Measurements from ENCODE around the gene IL5. TPM values are rescaled to one million over a fixed set of nuclear protein-coding genes. Genes with fewer than 3 reads are reported as not detected.
"Not testable (repeated sequence)": the region's sequence is repeated elsewhere in the genome, so short reads cannot be mapped to it uniquely, and the experiment has no call there.

IL5 gene
- total RNA-seq, 5 donors from 2014 or later (not counting 1 experiment from before 2014, with no cell fraction given), result 1.2 TPM; not detected in 4

DNA sequence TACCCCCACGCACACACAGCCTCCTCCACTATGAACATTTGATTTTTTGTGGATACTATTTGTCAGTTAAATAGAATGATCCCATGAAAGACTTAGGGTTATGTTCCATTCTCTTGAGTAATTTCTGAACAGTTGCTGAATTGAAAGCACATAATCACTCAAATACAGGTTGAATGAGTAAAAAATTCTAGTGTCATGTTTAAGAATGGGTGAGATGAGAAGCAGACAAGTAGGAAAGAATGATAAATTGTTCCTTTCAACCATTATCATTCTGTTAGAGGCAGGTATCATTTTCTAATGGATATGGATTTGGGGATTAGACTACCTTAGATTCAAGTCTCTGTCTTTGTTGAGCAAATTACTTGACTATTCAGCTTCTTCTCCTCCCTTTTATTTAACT, 32.8 kb upstream of the IL5 start:
- H3K4me3 Mint-ChIP-seq, result no peak overlapping the region
- H3K4me1 Mint-ChIP-seq, result peaks cover 0 to 3% (median 0%) of the 10 kb centered on the region in 3 donors
- Histone ChIP-seq H3K4me1 (ENCODE audit: control insufficient read depth in 1 of 2, extremely low read depth in 1 of 2, insufficient read depth in 2 of 2, low read length in 2 of 2) (no peaks in the 10 kb centered on the region), H3K4me3 (ENCODE audit: control insufficient read depth in 1 of 2, extremely low read depth in 1 of 2, low read length in 1 of 2) (no peak overlapping the region), H3K9me3 (no peaks in the 10 kb centered on the region), H3K27ac (ENCODE audit: low read length) (no peak overlapping the region), H3K36me3 (ENCODE audit: control insufficient read depth in 2 of 2, extremely low read depth in 1 of 2, insufficient read depth in 1 of 2, low read length in 1 of 2) (peaks cover 0 to 34% of the 10 kb centered on the region in 2 donors), H3K27me3 (replicated peaks in 1 of 2; ENCODE audit: control insufficient read depth in 2 of 2, extremely low read depth in 1 of 2, insufficient read depth in 2 of 2, low read length in 1 of 2) (no peaks in the 10 kb centered on the region)
- no peaks in the 10 kb centered on the region for H3K9me3 Mint-ChIP-seq
- H3K36me3 Mint-ChIP-seq, result peaks cover 52% of the 10 kb centered on the region
- H3K27ac Mint-ChIP-seq, result no peak overlapping the region
- no CpG with 5 or more reads among the region's 1 CpG for WGBS (ENCODE audit: insufficient coverage)
- ChIA-PET POLR2A (no interaction called here), CTCF (interaction anchor here in 1 of 2 donors (0.5 kb wide), 1 partner anchor 51 kb away, joined by 4 read pairs; no protein-coding TSS in a partner anchor)
- DNase-seq (no peak), ATAC-seq (replicated peaks in 1 of 4) (no peak)
- no peaks in the 10 kb centered on the region for H3K27me3 Mint-ChIP-seq

DNA sequence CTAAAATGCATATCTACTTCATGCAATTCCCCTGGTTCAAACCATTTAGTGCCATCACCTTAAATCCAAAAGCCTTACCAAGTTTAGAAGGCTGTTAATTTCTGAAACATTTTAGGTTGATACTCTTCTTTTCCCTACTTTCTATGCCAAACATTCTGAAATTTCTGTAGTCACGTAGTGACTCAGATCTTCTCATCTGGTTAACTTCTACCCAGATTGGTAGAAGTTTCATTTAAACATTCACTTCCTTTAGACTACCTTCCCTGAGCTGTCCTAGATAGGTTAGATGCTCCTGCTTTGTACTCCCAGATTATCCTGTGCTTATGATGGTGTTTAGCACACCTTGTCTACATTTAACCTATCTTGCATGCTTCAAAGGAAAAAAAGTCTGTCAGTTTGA, 23.3 kb upstream of the IL5 start:
- no peaks in the 10 kb centered on the region for H3K27me3 Mint-ChIP-seq
- H3K9me3 Mint-ChIP-seq, result peaks cover 0 to 6% (median 0%) of the 10 kb centered on the region in 3 donors
- WGBS (ENCODE audit: insufficient coverage), result no CpG with 5 or more reads among the region's 1 CpG
- H3K4me3 ChIP-seq (ENCODE audit: control insufficient read depth in 1 of 2, extremely low read depth in 1 of 2, low read length in 1 of 2), result no peak overlapping the region
- H3K27ac Mint-ChIP-seq, result no peak overlapping the region
- ATAC-seq (replicated peaks in 1 of 4) (no peak), DNase-seq (no peak)
- H3K4me3 Mint-ChIP-seq, result no peak overlapping the region
- CTCF ChIA-PET, result interaction anchor here in 1 of 2 donors (1.0 kb wide), 1 partner anchor 149 kb away, joined by 3 read pairs; no protein-coding TSS in a partner anchor
- H3K27me3 ChIP-seq (replicated peaks in 1 of 2; ENCODE audit: control insufficient read depth in 2 of 2, extremely low read depth in 1 of 2, insufficient read depth in 2 of 2, low read length in 1 of 2), result no peaks in the 10 kb centered on the region
- H3K27ac ChIP-seq (ENCODE audit: low read length), result no peak overlapping the region
- POLR2A ChIA-PET, result no interaction called here
- peaks cover 42% of the 10 kb centered on the region for H3K36me3 Mint-ChIP-seq
- H3K9me3 ChIP-seq, result no peaks in the 10 kb centered on the region
- no peaks in the 10 kb centered on the region for H3K4me1 ChIP-seq (ENCODE audit: control insufficient read depth in 1 of 2, extremely low read depth in 1 of 2, insufficient read depth in 2 of 2, low read length in 2 of 2)
- H3K4me1 Mint-ChIP-seq, result peaks cover 15 to 31% (median 17%) of the 10 kb centered on the region in 3 donors
- H3K36me3 ChIP-seq (ENCODE audit: control insufficient read depth in 2 of 2, extremely low read depth in 1 of 2, insufficient read depth in 1 of 2, low read length in 1 of 2), result peaks cover 0 to 28% of the 10 kb centered on the region in 2 donors

DNA sequence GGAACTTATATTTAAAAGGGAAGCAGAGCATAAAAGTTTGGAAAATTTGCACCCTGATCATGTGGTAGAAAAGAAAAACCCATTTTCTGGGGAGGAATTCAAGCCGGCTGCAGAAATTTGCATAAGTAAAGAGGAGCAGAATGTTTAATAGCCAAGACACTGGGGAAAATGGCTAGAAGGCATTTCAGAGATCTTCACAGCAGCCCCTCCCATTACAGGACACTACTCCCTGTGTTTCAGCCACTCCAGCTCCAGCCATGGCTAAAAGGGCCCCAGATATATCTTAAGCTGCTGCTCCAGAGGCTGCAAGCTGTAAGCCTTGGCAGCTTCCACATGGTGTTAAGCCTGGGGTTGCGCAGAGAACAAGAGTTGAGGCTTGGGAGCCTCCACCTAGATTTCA, 21.2 kb upstream of the IL5 start:
- CTCF ChIA-PET; H3K27ac Mint-ChIP-seq; H3K27me3 ChIP-seq (replicated peaks in 1 of 2; ENCODE audit: control insufficient read depth in 2 of 2, extremely low read depth in 1 of 2, insufficient read depth in 2 of 2, low read length in 1 of 2); DNase-seq; H3K4me3 ChIP-seq (ENCODE audit: control insufficient read depth in 1 of 2, extremely low read depth in 1 of 2, low read length in 1 of 2); H3K27ac ChIP-seq (ENCODE audit: low read length); H3K4me3 Mint-ChIP-seq; H3K27me3 Mint-ChIP-seq; H3K9me3 ChIP-seq; ATAC-seq (replicated peaks in 1 of 4); H3K4me1 ChIP-seq (ENCODE audit: control insufficient read depth in 1 of 2, extremely low read depth in 1 of 2, insufficient read depth in 2 of 2, low read length in 2 of 2); H3K9me3 Mint-ChIP-seq: not testable (repeated sequence)
- Mint-ChIP-seq H3K4me1 (peaks cover 7 to 25% (median 15%) of the 10 kb centered on the region in 3 donors), H3K36me3 (peaks cover 29% of the 10 kb centered on the region)
- WGBS (ENCODE audit: insufficient coverage), result 100% methylated on average over 1 of the region's 2 CpGs
- peaks cover 0 to 42% of the 10 kb centered on the region in 2 donors for H3K36me3 ChIP-seq (ENCODE audit: control insufficient read depth in 2 of 2, extremely low read depth in 1 of 2, insufficient read depth in 1 of 2, low read length in 1 of 2)
- POLR2A ChIA-PET, result interaction anchor here in 1 of 2 donors (0.6 kb wide), 1 partner anchor 1773 kb away, joined by 3 read pairs; no protein-coding TSS in a partner anchor

DNA sequence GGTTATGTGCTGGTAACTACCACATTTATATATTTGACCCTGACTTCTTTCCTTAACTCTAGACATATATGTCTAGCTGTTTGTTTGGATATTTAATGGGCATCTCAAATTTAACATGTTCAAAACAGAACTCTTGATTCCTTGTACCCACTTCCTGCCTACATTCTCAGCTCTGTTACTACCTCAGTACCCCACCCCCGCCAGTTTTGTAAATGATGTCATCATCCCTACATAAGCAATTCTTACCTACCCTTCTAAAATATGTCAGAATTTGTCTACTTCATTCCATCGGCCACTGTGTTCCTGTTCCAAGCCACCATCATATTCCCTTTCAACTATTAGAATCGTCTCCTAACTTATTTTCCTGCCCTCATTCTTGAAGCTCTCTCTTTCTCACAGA, 18.3 kb upstream of the IL5 start:
- no peak overlapping the region for H3K4me3 ChIP-seq (ENCODE audit: control insufficient read depth in 1 of 2, extremely low read depth in 1 of 2, low read length in 1 of 2)
- CTCF ChIA-PET, result interaction anchor here in 1 of 2 donors (0.6 kb wide), 1 partner anchor 12 kb away, joined by 3 read pairs; no protein-coding TSS in a partner anchor
- Mint-ChIP-seq H3K36me3 (peaks cover 10% of the 10 kb centered on the region), H3K27ac (no peak overlapping the region), H3K4me1 (peaks cover 22 to 35% (median 32%) of the 10 kb centered on the region in 3 donors), H3K4me3 (no peak overlapping the region), H3K9me3 (peaks cover 0 to 6% (median 0%) of the 10 kb centered on the region in 3 donors), H3K27me3 (no peaks in the 10 kb centered on the region)
- ATAC-seq (replicated peaks in 1 of 4), result no peak
- no peak overlapping the region for H3K27ac ChIP-seq (ENCODE audit: low read length)
- WGBS (ENCODE audit: insufficient coverage), result 82% methylated on average over 1 of the region's 3 CpGs
- DNase-seq, result peak in 14 of 35 experiments; percentile 2 to 27 (median 14)
- no peaks in the 10 kb centered on the region for H3K27me3 ChIP-seq (replicated peaks in 1 of 2; ENCODE audit: control insufficient read depth in 2 of 2, extremely low read depth in 1 of 2, insufficient read depth in 2 of 2, low read length in 1 of 2)
- POLR2A ChIA-PET, result no interaction called here
- H3K9me3 ChIP-seq, result no peaks in the 10 kb centered on the region
- peaks cover 6 to 17% of the 10 kb centered on the region in 2 experiments for H3K4me1 ChIP-seq (ENCODE audit: control insufficient read depth in 1 of 2, extremely low read depth in 1 of 2, insufficient read depth in 2 of 2, low read length in 2 of 2)
- H3K36me3 ChIP-seq (ENCODE audit: control insufficient read depth in 2 of 2, extremely low read depth in 1 of 2, insufficient read depth in 1 of 2, low read length in 1 of 2), result peaks cover 0 to 34% of the 10 kb centered on the region in 2 donors

DNA sequence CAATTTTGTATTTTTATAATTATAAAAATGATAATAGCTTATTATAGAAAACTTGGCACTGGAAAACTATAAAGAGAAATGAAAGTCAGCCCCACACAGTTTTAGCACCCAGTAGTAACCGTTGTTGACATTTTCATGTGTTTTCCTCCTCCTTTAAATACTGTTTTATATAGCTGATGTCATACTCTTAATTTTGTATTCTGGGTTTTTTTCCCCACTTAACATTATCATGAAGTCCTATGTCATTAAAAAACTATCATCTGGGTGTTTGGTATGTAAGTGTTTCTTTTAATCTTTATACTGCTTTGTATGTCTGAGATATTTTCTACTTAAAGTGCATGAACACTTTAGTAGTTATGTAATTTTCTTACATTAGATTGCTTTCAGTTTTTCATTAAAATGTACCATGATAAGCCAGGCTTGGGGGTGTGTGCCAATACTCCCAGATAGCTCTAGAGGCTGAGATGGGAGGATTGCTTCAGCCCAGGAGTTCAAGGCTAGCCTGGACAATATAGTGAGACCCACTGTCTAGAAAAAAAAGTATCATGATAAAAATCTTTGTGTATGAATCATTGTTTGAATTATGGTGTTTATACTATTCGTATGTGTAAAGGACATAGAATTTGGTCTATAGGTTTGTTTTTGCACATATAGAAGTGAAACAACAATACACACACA, 16.2 kb upstream of the IL5 start:
- CTCF ChIA-PET, result no interaction called here
- H3K27ac ChIP-seq (ENCODE audit: low read length), result no peak overlapping the region

DNA sequence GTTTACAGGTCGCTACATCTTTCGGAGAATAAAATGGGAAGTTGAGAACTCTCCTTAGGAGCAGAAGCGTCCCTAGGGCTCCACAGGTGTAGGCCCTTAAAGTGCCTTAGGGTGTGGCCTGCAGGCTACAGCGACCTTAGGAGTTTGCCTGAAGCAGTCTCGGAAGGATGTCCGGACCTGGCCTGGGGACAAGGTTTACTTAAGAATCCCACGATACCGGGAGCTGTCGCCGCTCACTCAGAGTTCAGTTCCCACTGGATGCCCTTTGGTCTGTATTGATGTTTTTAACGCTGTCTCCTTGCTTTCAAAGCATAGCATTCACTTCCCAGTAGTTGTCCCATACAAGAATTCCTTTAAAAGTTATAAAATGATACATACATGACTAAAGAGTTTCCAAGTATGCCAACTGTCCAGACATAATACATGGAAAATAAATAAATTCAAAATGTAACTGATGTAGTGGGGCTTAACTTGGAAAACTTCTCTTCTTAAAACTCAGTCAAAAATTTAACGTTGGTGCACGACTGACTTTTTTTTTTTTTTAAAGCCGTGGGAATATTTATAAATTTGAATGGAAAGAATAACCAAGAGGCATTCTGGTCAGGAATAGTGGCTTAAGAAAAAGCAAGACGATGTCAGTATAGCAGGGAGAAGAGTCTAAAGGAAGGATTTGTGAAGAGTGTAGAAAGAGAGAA, 14.3 kb upstream of the IL5 start:
- Histone ChIP-seq H3K27me3 (replicated peaks in 1 of 2; ENCODE audit: control insufficient read depth in 2 of 2, extremely low read depth in 1 of 2, insufficient read depth in 2 of 2, low read length in 1 of 2) (no peaks in the 10 kb centered on the region), H3K27ac (ENCODE audit: low read length) (peak overlapping the region; percentile 86), H3K4me1 (ENCODE audit: control insufficient read depth in 1 of 2, extremely low read depth in 1 of 2, insufficient read depth in 2 of 2, low read length in 2 of 2) (peaks cover 6 to 21% of the 10 kb centered on the region in 2 experiments), H3K36me3 (ENCODE audit: control insufficient read depth in 2 of 2, extremely low read depth in 1 of 2, insufficient read depth in 1 of 2, low read length in 1 of 2) (peaks cover 0 to 17% of the 10 kb centered on the region in 2 donors), H3K9me3 (no peaks in the 10 kb centered on the region), H3K4me3 (ENCODE audit: control insufficient read depth in 1 of 2, extremely low read depth in 1 of 2, low read length in 1 of 2) (peak overlapping the region; percentile 69 to 87)
- peak overlapping the region; percentile 94 to 97 for H3K27ac Mint-ChIP-seq
- ChIA-PET CTCF (interaction anchor here in 1 of 2 donors (0.7 kb wide), 1 partner anchor 263 kb away, joined by 5 read pairs; no protein-coding TSS in a partner anchor), POLR2A (interaction anchor here (0.6 to 0.8 kb wide), 2 partner anchors 10 to 180 kb away, joined by 3 read pairs; partner anchors contain the start of gene KIF3A (in 1 of the 2))
- DNase-seq (peak in 11 of 35 experiments; percentile 0 to 45 (median 9)), ATAC-seq (replicated peaks in 1 of 4) (peak; percentile 17 to 25 (median 20))
- peaks cover 29 to 32% (median 31%) of the 10 kb centered on the region in 3 donors for H3K4me1 Mint-ChIP-seq
- H3K36me3 Mint-ChIP-seq, result peaks cover 3% of the 10 kb centered on the region
- no peaks in the 10 kb centered on the region for H3K27me3 Mint-ChIP-seq
- H3K9me3 Mint-ChIP-seq, result peaks cover 4 to 5% (median 4%) of the 10 kb centered on the region in 3 donors
- peak overlapping the region; percentile 95 to 99 (median 95) for H3K4me3 Mint-ChIP-seq
- WGBS (ENCODE audit: insufficient coverage), result 6% methylated on average over 9 of the region's 15 CpGs

More for the DNA sequence above, 16.2 kb upstream of the IL5 start:
- DNase-seq, result no peak
- peaks cover 3% of the 10 kb centered on the region for H3K36me3 Mint-ChIP-seq
- H3K4me1 Mint-ChIP-seq, result peaks cover 29 to 32% (median 31%) of the 10 kb centered on the region in 3 donors
- no peak for ATAC-seq (replicated peaks in 1 of 4)
- Histone ChIP-seq H3K4me1 (ENCODE audit: control insufficient read depth in 1 of 2, extremely low read depth in 1 of 2, insufficient read depth in 2 of 2, low read length in 2 of 2) (peaks cover 6 to 21% of the 10 kb centered on the region in 2 experiments), H3K9me3 (no peaks in the 10 kb centered on the region), H3K4me3 (ENCODE audit: control insufficient read depth in 1 of 2, extremely low read depth in 1 of 2, low read length in 1 of 2) (no peak overlapping the region), H3K27me3 (replicated peaks in 1 of 2; ENCODE audit: control insufficient read depth in 2 of 2, extremely low read depth in 1 of 2, insufficient read depth in 2 of 2, low read length in 1 of 2) (no peaks in the 10 kb centered on the region), H3K36me3 (ENCODE audit: control insufficient read depth in 2 of 2, extremely low read depth in 1 of 2, insufficient read depth in 1 of 2, low read length in 1 of 2) (peaks cover 0 to 25% of the 10 kb centered on the region in 2 donors)
- POLR2A ChIA-PET, result interaction anchor here in 1 of 2 donors (0.6 kb wide), 1 partner anchor 1012 kb away, joined by 3 read pairs; no protein-coding TSS in a partner anchor
- no peaks in the 10 kb centered on the region for H3K27me3 Mint-ChIP-seq
- peak overlapping the region in 1 of 3 donors; percentile 18 for H3K4me3 Mint-ChIP-seq
- no CpG with 5 or more reads among the region's 2 CpGs for WGBS (ENCODE audit: insufficient coverage)
- H3K9me3 Mint-ChIP-seq, result peaks cover 4 to 5% (median 4%) of the 10 kb centered on the region in 3 donors
- H3K27ac Mint-ChIP-seq, result no peak overlapping the region

Data from T-cell (primary cell).